ENCODE measurements around the gene PSMB2. TPM values are rescaled to one million over a fixed set of nuclear protein-coding genes. Genes with fewer than 3 reads are reported as not detected.
A peak's percentile ranks its signal among the peaks of the same experiment; 100 is the strongest.

The PSMB2 gene
- total RNA-seq, 1 experiment from 2014 or later, result 122 TPM

GRCh38 chr1:35555601-35556477 lies 85.5 kb downstream of the PSMB2 start:
- H3K27me3 ChIP-seq (ENCODE audit: insufficient read depth, low read length), result no peaks in the 10 kb centered on the region
- H3K9ac ChIP-seq (ENCODE audit: low read length), result peak overlapping the region; percentile 85
- H3K36me3 ChIP-seq (ENCODE audit: control insufficient read depth in 1 of 2, insufficient read depth in 2 of 2, low read length in 2 of 2), result peaks cover 5 to 9% of the 10 kb centered on the region in 2 experiments
- H3K27ac ChIP-seq (ENCODE audit: low read depth, low read length), result no peak overlapping the region
- H3K9me2 ChIP-seq (ENCODE audit: insufficient read depth), result no peaks in the 10 kb centered on the region
- RAD21 ChIA-PET (ENCODE audit: low non-redundant PET in 1 of 2, low total read pairs in 2 of 2, uncharacterized antibody in 2 of 2, unreplicated experiment in 2 of 2), result interaction anchor here in 1 of 2 experiments (0.6 kb wide), 1 partner anchor 105 kb away, joined by 3 read pairs; no protein-coding TSS in a partner anchor
- peaks cover 37% of the 10 kb centered on the region for H3K79me2 ChIP-seq (ENCODE audit: insufficient read depth, low read length)
- BruUV-seq (replicated peaks), result no TSS peak
- no peaks in the 10 kb centered on the region; the same call in 1 of the 2 replicates for H4K20me1 ChIP-seq (ENCODE audit: insufficient read depth)
- H3K9me3 ChIP-seq (ENCODE audit: control insufficient read depth in 1 of 2, insufficient read depth in 1 of 2, low read depth in 1 of 2, low read length in 2 of 2), result no peaks in the 10 kb centered on the region
- ATAC-seq (no peak), DNase-seq (ENCODE audit: low read depth, low spot score) (no peak)
- TF ChIP-seq ELF1 (IDR thresholded peaks at IDR 0.05; ENCODE audit: borderline replicate concordance, low read depth), result no peak
- TF ChIP-seq FOSL1 (IDR thresholded peaks at IDR 0.05; ENCODE audit: low read depth), result no peak
- no peak for TF ChIP-seq RAD21 (IDR thresholded peaks at IDR 0.05; ENCODE audit: low read depth)
- TF ChIP-seq ZFX (IDR thresholded peaks at IDR 0.05), result no peak
- H3K4me1 ChIP-seq (ENCODE audit: control insufficient read depth in 1 of 2, insufficient read depth in 2 of 2, low read length in 2 of 2), result peaks cover 8 to 19% of the 10 kb centered on the region in 2 experiments; a peak in 3 of 4 replicates
- CTCF ChIA-PET, result no interaction called here
- intact Hi-C loops (cut with micrococcal nuclease), result loop anchor here (2.0 kb wide), 1 partner anchor 363 kb away; the partner anchor contains the start of gene SFPQ
- peak overlapping the region; percentile 85 for H3K4me2 ChIP-seq (ENCODE audit: low read length)
- H2AFZ ChIP-seq (ENCODE audit: low read depth, low read length, poor library complexity, severe bottlenecking), result no peak overlapping the region
- POLR2A ChIA-PET, result interaction anchor here (0.6 to 1.0 kb wide), 2 partner anchors 20 to 86 kb away, joined by 3 read pairs; no protein-coding TSS in a partner anchor
- H3K4me3 ChIP-seq (replicated peaks in 1 of 2; ENCODE audit: low read depth in 1 of 2, low read length in 2 of 2), result peak overlapping the region; percentile 78 to 89

GRCh38 chr1:35555212-35555584 lies 86.1 kb downstream of the PSMB2 start:
- ChIA-PET POLR2A (no interaction called here), CTCF (no interaction called here), RAD21 (ENCODE audit: low non-redundant PET in 1 of 2, low total read pairs in 2 of 2, uncharacterized antibody in 2 of 2, unreplicated experiment in 2 of 2) (no interaction called here)
- Histone ChIP-seq H3K4me2 (ENCODE audit: low read length) (no peak overlapping the region; the same call in 1 of the 2 replicates), H3K79me2 (ENCODE audit: insufficient read depth, low read length) (peaks cover 37% of the 10 kb centered on the region), H3K9ac (ENCODE audit: low read length) (no peak overlapping the region), H3K9me3 (ENCODE audit: control insufficient read depth in 1 of 2, insufficient read depth in 1 of 2, low read depth in 1 of 2, low read length in 2 of 2) (no peaks in the 10 kb centered on the region), H2AFZ (ENCODE audit: low read depth, low read length, poor library complexity, severe bottlenecking) (no peak overlapping the region), H3K4me3 (replicated peaks in 1 of 2; ENCODE audit: low read depth in 1 of 2, low read length in 2 of 2) (no peak overlapping the region), H4K20me1 (ENCODE audit: insufficient read depth) (no peaks in the 10 kb centered on the region; the same call in 1 of the 2 replicates), H3K27me3 (ENCODE audit: insufficient read depth, low read length) (no peaks in the 10 kb centered on the region), H3K4me1 (ENCODE audit: control insufficient read depth in 1 of 2, insufficient read depth in 2 of 2, low read length in 2 of 2) (peaks cover 8 to 19% of the 10 kb centered on the region in 2 experiments; a peak in 3 of 4 replicates), H3K36me3 (ENCODE audit: control insufficient read depth in 1 of 2, insufficient read depth in 2 of 2, low read length in 2 of 2) (peaks cover 5 to 12% of the 10 kb centered on the region in 2 experiments), H3K9me2 (ENCODE audit: insufficient read depth) (no peaks in the 10 kb centered on the region), H3K27ac (ENCODE audit: low read depth, low read length) (no peak overlapping the region)
- DNase-seq (ENCODE audit: low read depth, low spot score), result no peak
- intact Hi-C loops (cut with micrococcal nuclease), result no loop called here
- BruUV-seq (replicated peaks), result no TSS peak
- ATAC-seq, result no peak
- no peak for TF ChIP-seq REST (IDR thresholded peaks at IDR 0.05; ENCODE audit: low read depth)
- TF ChIP-seq EZH2 (IDR thresholded peaks at IDR 0.05), result no peak
- no peak for TF ChIP-seq RAD21 (IDR thresholded peaks at IDR 0.05; ENCODE audit: low read depth)
- TF ChIP-seq CBX3 (IDR thresholded peaks at IDR 0.05; ENCODE audit: low read depth), result no peak
- no peak for TF ChIP-seq CEBPB (IDR thresholded peaks at IDR 0.05; ENCODE audit: low read depth)
- TF ChIP-seq ZBTB33 (IDR thresholded peaks at IDR 0.05; ENCODE audit: extremely low read depth, insufficient replicate concordance, low read length), result no peak
- TF ChIP-seq CTCF (IDR thresholded peaks at IDR 0.05 in 2 of 3, conservative IDR thresholded peaks at IDR 0.05 in 1 of 3; ENCODE audit: borderline replicate concordance in 1 of 3, insufficient read depth in 1 of 3, low read depth in 2 of 3, low read length in 2 of 3), result no peak
- no peak for TF ChIP-seq POLR2A (IDR thresholded peaks at IDR 0.05; ENCODE audit: borderline replicate concordance, extremely low read depth, insufficient read depth, insufficient read length)

Data from HCT116 (cell line).